GM21367 (cell line): ENCODE measurements around the gene DIAPH2.

ENCODE experiments used
- ATAC-seq: cut with Tn5 transposase; IDR thresholded peaks from one replicate; pipeline ENCODE4 v1.9.1; 2021; ENCODE audit not compliant: unreplicated experiment

The DIAPH2 gene

GRCh38 chrX:97629597-97629985, 944.9 kb downstream of the DIAPH2 start:
- no peak for ATAC-seq

GRCh38 chrX:97633798-97634197, 949.2 kb downstream of the DIAPH2 start:
- no peak for ATAC-seq

- no peak for ATAC-seq
Measured at GRCh38 chrX:97636473-97637140, 952.0 kb downstream of the DIAPH2 start.

- ATAC-seq = no peak
Measured at GRCh38 chrX:97637289-97637688, 952.6 kb downstream of the DIAPH2 start.

- ATAC-seq = no peak
Measured at GRCh38 chrX:97638621-97639020, 954.0 kb downstream of the DIAPH2 start.

- no peak for ATAC-seq
Measured at GRCh38 chrX:97639526-97639925, 954.9 kb downstream of the DIAPH2 start.
